Measurements from ENCODE around the gene LRRTM3.

The LRRTM3 gene

GRCh38 chr10:66925896-66926715 lies at the start of gene LRRTM3:
Gene LRRTM3 (plus strand): TSS chr10:66926036.
- DNase-seq (ENCODE audit: low spot score): peak; percentile 97

- no peak for DNase-seq (ENCODE audit: low spot score)
These were observed 48.5 kb upstream of the LRRTM3 start for GRCh38 chr10:66877361-66877760.

GRCh38 chr10:66880292-66880691 lies 45.5 kb upstream of the LRRTM3 start:
- DNase-seq (ENCODE audit: low spot score): no peak

GRCh38 chr10:66880826-66881225 lies 45.0 kb upstream of the LRRTM3 start:
- no peak for DNase-seq (ENCODE audit: low spot score)

- DNase-seq (ENCODE audit: low spot score): no peak
These were observed 44.0 kb upstream of the LRRTM3 start for GRCh38 chr10:66881814-66882213.

- no peak for DNase-seq (ENCODE audit: low spot score)
These were observed 43.6 kb upstream of the LRRTM3 start for GRCh38 chr10:66882271-66882670.

GRCh38 chr10:66886848-66887247 lies 39.0 kb upstream of the LRRTM3 start:
- no peak for DNase-seq (ENCODE audit: low spot score)

- DNase-seq (ENCODE audit: low spot score): no peak
These were observed 37.6 kb upstream of the LRRTM3 start for GRCh38 chr10:66888237-66888636.

GRCh38 chr10:66892871-66893270 lies 33.0 kb upstream of the LRRTM3 start:
- DNase-seq (ENCODE audit: low spot score): no peak

GRCh38 chr10:66910671-66911070 lies 15.2 kb upstream of the LRRTM3 start:
- no peak for DNase-seq (ENCODE audit: low spot score)

GRCh38 chr10:66916030-66916429 lies 9.8 kb upstream of the LRRTM3 start:
- no peak for DNase-seq (ENCODE audit: low spot score)

- DNase-seq (ENCODE audit: low spot score): no peak
These were observed 8.7 kb upstream of the LRRTM3 start for GRCh38 chr10:66917104-66917503.

GRCh38 chr10:66919248-66919647 lies 6.6 kb upstream of the LRRTM3 start:
- no peak for DNase-seq (ENCODE audit: low spot score)

GRCh38 chr10:66924674-66925345 lies 1.0 kb upstream of the LRRTM3 start:
- DNase-seq (ENCODE audit: low spot score): no peak

- no peak for DNase-seq (ENCODE audit: low spot score)
These were observed 463 bp upstream of the LRRTM3 start for GRCh38 chr10:66925373-66925772.

- DNase-seq (ENCODE audit: low spot score): no peak
These were observed 1.0 kb downstream of the LRRTM3 start for GRCh38 chr10:66926841-66927240.

- DNase-seq (ENCODE audit: low spot score): peak; percentile 74
These were observed 1.6 kb downstream of the LRRTM3 start for GRCh38 chr10:66927251-66927935.

- DNase-seq (ENCODE audit: low spot score): peak; percentile 54
These were observed 2.3 kb downstream of the LRRTM3 start for GRCh38 chr10:66927971-66928770.

- peak; percentile 32 for DNase-seq (ENCODE audit: low spot score)
These were observed 2.9 kb downstream of the LRRTM3 start for GRCh38 chr10:66928776-66929175.

- peak; percentile 74 for DNase-seq (ENCODE audit: low spot score)
These were observed 3.5 kb downstream of the LRRTM3 start for GRCh38 chr10:66929375-66929774.

GRCh38 chr10:66931340-66931948 lies 5.6 kb downstream of the LRRTM3 start:
- peak; percentile 94 for DNase-seq (ENCODE audit: low spot score)

GRCh38 chr10:66931949-66932343 lies 6.1 kb downstream of the LRRTM3 start:
- peak; percentile 91 for DNase-seq (ENCODE audit: low spot score)

All from pons (tissue), 1 donor.